HG03432 (cell line): ENCODE results near the gene ACKR2.
A peak's percentile ranks its signal among the peaks of the same experiment; 100 is the strongest.
"Not testable (repeated sequence)": the region's sequence is repeated elsewhere in the genome, so short reads cannot be mapped to it uniquely, and the experiment has no call there.

ENCODE experiments used
- ATAC-seq: cut with Tn5 transposase; IDR thresholded peaks from one replicate; pipeline ENCODE4 v1.9.1; 2021; ENCODE audit warnings: mild to moderate bottlenecking, moderate library complexity; ENCODE audit not compliant: unreplicated experiment

Gene ACKR2

DNA sequence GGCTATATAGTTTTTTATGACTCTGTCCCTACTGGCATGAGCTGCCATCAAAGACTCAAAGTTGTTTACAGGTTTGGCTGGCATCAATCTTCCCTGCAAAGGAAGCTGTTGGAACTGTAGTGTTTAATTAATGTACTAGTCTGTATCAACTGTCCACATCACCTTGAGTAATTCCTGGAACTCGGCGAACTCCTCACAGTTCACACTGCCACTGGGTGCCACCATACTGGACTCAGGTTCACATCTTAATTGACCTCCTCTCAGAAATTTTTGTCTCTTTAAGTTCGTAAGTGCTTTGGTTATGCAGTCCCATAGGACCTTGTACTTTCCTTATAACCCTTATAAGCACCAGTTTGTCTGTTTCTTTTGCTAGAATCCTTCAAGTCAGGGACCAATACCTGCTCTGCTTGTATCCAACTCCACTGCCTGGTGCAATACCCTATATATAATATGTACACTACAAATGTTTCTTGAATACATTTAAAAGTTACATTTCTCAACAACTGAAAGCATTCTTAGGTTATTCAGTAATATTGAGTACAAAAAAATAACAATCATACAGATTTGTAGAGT is 8.1 kb upstream of the ACKR2 start:
- ATAC-seq = no peak

- ATAC-seq = no peak
Measured at GRCh38 chr3:42801784-42802183, 7.5 kb upstream of the ACKR2 start.

DNA sequence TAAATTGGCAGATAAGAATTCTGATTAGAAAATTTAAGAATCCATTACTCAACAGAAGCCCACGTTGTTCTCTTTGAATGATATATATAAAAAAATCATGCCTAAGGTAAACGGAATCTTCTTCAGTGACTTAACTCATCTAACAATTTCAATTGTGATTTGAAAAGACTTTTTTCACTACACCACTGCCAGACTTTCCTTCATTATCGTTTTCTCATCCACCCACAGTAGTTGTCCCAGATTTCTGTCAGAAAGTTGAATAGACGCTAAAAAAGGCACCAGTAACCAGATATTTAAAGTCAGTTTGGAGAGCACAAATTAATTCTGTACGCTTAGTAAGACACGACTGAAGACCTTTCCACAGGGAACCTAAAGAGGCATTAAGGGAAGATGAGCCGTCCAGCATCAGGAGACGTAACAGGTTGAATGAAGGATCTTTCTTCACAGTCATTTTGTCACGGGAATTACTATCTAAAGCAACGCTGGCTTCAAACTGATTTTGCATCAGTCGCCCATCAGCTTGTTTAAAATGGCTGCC is 6.3 kb upstream of the ACKR2 start:
- no peak for ATAC-seq

DNA sequence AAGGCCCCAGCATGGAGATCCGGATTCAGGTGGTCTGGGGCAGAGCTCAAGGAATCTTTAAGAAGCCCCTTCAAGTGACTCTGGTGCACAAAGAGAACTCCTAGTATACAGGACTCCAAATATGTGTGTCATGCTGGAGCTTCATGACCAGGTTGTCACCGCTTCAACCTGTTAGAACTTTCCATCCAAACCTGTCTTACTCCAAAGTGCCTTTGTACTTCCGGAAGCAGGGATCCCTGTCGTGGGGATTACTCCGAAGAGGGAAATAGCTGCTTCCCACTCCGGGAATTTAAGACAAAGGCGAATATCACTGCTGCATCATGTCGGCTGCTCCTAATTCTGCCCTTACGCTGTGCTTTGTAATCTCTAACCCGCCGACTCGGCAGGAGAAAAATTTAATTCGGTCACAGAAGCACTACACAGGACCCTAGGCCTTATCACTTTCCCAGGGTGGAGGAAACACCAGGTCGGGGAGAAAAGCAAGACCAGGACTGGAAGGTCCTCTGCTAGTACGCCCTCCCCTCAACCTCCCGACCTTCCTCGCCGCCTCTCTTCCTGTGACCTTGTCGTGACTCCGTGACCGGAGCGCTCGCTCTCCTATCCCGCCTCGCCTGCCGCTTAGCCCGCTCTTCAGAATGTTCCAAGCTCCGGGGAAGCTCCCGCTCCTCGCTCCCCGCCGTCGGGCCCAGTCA is 5.7 kb upstream of the ACKR2 start:
- peak; percentile 17 for ATAC-seq

- peak; percentile 99 for ATAC-seq
Measured at GRCh38 chr3:42804106-42804830, 5.0 kb upstream of the ACKR2 start, which contains the start of gene HIGD1A. Gene HIGD1A (minus strand): TSS chr3:42804490. CDS start chr3:42794253, 10,237 bp downstream.

DNA sequence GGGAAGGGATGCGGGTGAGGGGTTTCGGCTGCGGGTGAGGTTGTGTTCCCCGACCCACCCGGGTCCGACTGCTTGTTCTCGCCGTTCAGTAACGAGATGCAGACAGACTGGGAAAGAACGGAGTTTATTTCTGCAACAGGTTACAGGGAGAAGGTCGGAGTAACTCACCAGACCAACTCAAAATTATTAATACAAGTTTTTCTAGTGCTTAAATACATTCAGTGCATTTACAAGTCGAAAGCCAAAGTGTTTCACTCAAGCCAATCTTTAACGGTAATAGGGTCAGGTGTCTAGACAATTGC is 4.5 kb upstream of the ACKR2 start:
- ATAC-seq = peak; percentile 28

GRCh38 chr3:42805141-42805821 is 4.0 kb upstream of the ACKR2 start:
- no peak for ATAC-seq

- no peak for ATAC-seq
Measured at GRCh38 chr3:42807929-42808328, 1.3 kb upstream of the ACKR2 start.

DNA sequence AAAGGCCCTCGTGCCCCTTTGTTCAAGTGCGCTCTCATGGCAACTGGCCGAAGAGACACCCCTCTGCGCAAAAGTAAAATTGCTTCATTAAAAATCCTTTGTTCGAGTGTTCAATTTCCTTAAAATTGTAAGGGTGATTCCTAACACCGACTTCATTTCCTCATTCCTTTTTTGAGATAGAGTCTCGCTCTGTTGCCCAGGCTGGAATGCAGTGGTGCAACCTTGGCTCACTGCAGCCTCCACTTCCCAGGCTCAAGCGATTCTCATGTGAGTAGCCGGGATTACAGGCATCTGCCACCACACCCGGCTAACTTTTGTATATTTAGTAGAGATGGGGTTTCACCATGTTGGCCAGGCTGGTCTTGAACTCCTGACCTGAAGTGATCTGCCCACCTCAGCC is 1.5 kb downstream of the ACKR2 start:
- ATAC-seq = not testable (repeated sequence)

DNA sequence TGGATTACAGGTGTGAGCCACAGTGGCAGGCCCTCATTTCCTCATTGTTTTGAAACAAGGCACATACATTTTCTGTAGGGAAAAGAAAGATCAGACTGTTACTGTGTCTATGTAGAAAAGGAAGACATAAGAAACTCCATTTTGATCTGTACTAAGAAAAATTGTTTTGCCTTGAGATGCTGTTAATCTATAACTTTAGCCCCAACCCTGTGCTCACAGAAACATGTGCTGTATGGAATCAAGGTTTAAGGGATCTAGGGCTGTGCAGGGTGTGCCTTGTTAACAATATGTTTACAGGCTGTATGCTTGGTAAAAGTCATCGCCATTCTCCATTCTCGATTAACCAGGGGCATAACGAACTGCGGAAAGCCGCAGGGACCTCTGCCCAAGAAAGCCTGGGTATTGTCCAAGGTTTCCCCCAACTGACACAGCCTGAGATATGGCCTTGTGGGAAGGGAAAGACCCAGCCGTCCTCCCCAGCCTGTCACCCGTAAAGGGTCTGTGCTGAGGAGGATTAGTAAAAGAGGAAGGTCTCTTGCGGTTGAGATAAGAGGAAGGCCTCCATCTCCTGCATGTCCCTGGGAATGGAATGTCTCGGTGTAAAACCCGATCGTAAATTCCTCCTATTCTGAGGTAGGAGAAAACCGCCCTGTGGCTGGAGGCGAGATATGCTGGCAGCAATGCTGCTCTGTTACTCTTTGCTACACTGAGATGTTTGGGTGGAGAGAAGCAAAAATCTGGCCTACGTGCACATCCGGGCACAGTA is 2.1 kb downstream of the ACKR2 start:
- ATAC-seq = not testable (repeated sequence)

GRCh38 chr3:42814246-42814645 is 5.0 kb downstream of the ACKR2 start:
- no peak for ATAC-seq

- ATAC-seq = no peak
Measured at GRCh38 chr3:42814914-42815507, 5.8 kb downstream of the ACKR2 start.

- ATAC-seq = no peak
Measured at GRCh38 chr3:42815826-42816225, 6.6 kb downstream of the ACKR2 start.

DNA sequence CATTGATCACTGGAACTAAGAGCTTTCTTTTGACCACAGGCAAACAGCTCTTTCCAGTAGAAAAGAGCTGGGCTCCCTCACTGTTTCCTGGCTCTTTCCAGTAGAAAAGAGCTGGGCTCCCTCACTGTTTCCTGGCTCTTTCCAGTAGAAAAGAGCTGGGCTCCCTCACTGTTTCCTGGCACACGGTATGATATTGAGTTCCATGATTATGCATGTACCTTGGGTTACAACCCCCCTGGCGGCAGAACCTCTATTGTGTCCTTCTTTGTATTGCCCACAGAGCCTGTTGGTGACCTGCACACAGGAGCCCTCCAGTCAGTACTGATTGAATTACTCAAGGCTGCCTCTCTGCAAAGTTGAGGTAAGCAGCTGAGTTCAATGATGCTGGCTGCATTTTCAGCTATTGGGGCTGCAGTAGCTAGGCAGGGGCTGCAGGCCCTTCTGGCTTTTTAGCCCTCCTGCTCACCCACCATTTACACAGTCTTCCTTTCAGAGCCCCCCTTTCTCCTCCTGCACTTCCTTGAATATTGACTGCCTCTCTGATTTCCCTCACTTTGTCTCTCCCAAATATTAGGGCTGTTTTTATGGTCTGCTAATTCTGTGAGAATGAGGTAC is 10.2 kb downstream of the ACKR2 start:
- ATAC-seq = no peak

- no peak for ATAC-seq
Measured at GRCh38 chr3:42820746-42821051, 11.5 kb downstream of the ACKR2 start.

DNA sequence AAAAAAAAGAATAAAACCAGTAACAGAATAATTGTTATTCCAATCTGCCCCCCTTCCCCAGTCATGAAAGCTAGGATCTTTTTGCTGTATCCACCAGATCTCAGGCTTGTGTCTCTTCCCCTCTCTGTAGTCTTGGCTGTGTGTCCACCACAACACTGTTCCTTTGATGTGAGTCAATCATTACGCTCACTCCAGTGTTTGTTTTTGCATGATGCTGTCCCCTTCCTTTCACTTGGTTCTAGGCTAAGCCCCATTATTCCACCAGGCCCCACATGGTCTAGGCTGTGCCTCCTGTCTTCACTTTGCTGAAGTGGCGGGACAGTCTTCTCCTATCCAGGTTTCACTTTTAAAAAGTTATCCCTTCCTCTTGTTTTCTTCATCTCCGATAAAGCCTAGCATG is 13.6 kb downstream of the ACKR2 start:
- no peak for ATAC-seq

- no peak for ATAC-seq
Measured at GRCh38 chr3:42823351-42823750, 14.1 kb downstream of the ACKR2 start.

- no peak for ATAC-seq
Measured at GRCh38 chr3:42826141-42826540, 16.9 kb downstream of the ACKR2 start.

- no peak for ATAC-seq
Measured at GRCh38 chr3:42827023-42827422, 17.8 kb downstream of the ACKR2 start.

GRCh38 chr3:42827654-42828053 is 18.4 kb downstream of the ACKR2 start:
- ATAC-seq = no peak
